ENCODE results near the gene KRT3. TPM values are rescaled to one million over a fixed set of nuclear protein-coding genes. Genes with fewer than 3 reads are reported as not detected.

KRT3 gene
- total and polyA plus RNA-seq, 5 donors from 2014 or later: not detected

DNA sequence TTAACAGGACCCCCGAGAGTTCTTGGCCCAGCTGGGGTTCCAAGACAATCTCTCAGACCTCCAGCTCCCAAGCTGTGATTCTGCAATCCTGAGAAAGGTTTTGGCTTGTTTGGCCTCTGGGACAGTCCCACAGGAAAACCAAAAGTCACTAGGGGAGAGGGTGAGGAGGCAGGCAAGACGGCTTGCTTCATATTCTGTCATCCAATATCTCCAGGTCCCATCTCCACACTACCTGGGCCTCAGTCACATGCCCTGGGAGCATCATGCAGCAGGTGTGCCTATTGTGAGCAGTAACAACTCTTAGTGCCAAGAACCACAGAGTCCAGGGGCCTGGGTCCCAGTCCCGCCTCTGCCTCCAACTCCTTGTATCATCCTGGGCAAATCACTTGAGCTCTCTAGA is 36.5 kb upstream of the KRT3 start:
- Histone ChIP-seq H3K36me3 (ENCODE audit: control insufficient read depth, insufficient read depth, low read length) (no peaks in the 10 kb centered on the region), H3K4me1 (ENCODE audit: control insufficient read depth, insufficient read depth, low read length, poor library complexity, severe bottlenecking) (no peaks in the 10 kb centered on the region), H3K9me3 (ENCODE audit: control insufficient read depth in 2 of 2, low read length in 2 of 2) (no peaks in the 10 kb centered on the region), H3K27me3 (ENCODE audit: control insufficient read depth, insufficient read depth, low read length) (peaks cover 2% of the 10 kb centered on the region), H3K4me3 (ENCODE audit: low read depth, low read length) (no peak overlapping the region), H3K27ac (ENCODE audit: insufficient read depth, low read length, poor library complexity, severe bottlenecking) (no peak overlapping the region)
- ATAC-seq (ENCODE audit: low read depth in 2 of 2) (no peak), DNase-seq (no peak)
- H3K9me3 Mint-ChIP-seq: peaks cover 0 to 2% (median 0%) of the 10 kb centered on the region in 7 donors
- no peak overlapping the region for H3K27ac Mint-ChIP-seq
- H3K27me3 Mint-ChIP-seq: peaks cover 5% of the 10 kb centered on the region
- peaks cover 0 to 6% (median 0%) of the 10 kb centered on the region in 4 donors for H3K4me1 Mint-ChIP-seq
- H3K4me3 Mint-ChIP-seq: no peak overlapping the region
- no peaks in the 10 kb centered on the region for H3K36me3 Mint-ChIP-seq

DNA sequence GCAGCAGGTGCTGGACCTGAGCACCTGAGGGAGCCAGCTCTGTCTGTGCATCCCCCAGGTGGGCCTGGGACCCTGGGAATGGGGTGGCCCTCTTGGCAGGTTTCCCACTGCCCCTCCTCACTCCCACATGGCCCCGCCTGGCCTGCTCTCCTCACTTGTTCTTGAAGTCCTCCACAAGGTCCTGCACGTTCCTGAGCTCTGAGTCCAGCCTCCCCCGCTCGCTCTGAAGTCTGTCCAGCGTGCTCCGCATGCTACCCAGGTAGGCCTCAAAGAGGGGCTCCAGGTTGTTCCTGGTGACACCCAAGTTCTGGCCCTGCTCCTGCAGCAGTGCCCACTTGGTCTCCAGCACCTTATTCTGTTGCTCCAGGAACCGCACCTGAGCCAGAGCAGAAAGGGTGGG is 35.3 kb upstream of the KRT3 start:
- Histone ChIP-seq H3K9me3 (ENCODE audit: control insufficient read depth in 2 of 2, low read length in 2 of 2) (no peaks in the 10 kb centered on the region), H3K4me3 (ENCODE audit: low read depth, low read length) (no peak overlapping the region), H3K27ac (ENCODE audit: insufficient read depth, low read length, poor library complexity, severe bottlenecking) (no peak overlapping the region), H3K36me3 (ENCODE audit: control insufficient read depth, insufficient read depth, low read length) (no peaks in the 10 kb centered on the region), H3K27me3 (ENCODE audit: control insufficient read depth, insufficient read depth, low read length) (no peaks in the 10 kb centered on the region), H3K4me1 (ENCODE audit: control insufficient read depth, insufficient read depth, low read length, poor library complexity, severe bottlenecking) (no peaks in the 10 kb centered on the region)
- DNase-seq (no peak), ATAC-seq (ENCODE audit: low read depth in 2 of 2) (no peak)
- Mint-ChIP-seq H3K36me3 (no peaks in the 10 kb centered on the region), H3K27ac (no peak overlapping the region), H3K4me3 (no peak overlapping the region), H3K9me3 (no peaks in the 10 kb centered on the region), H3K27me3 (peaks cover 5% of the 10 kb centered on the region), H3K4me1 (peaks cover 0 to 4% (median 0%) of the 10 kb centered on the region in 4 donors)

DNA sequence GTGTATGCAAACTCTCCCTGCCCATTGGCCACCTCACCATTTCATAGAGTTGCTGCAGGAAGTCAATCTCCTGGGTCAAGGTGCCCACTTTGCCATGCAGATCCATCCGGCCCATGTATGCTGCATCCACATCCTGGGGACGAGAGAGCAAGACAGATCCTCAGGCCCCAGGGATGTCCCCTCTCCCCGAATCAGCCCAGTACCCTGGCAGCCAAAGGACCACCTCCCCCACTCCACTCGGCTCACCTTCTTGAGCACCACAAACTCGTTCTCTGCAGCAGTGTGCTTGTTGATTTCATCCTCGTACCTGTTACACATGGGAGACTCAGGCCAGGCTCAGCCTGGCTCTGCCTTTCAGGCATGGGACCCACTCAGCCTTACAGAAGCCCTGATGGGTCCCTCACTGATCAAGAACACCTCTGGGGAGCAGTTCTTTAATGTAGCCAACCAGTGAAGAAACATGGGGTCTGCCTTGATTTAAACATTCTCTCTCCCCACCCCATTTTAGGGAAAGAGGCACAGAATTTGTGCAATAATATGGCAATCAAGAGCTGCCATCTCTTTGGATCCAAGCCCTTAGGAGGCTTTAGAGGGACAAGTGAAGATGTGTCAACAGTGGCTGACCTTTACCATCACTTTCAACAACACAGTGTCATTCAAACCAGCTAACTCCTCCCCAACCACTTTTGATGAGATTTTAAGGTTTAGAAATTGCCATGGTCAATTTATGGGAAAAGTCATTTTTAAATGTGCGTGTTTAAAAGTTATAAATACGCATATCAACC is 34.3 kb upstream of the KRT3 start:
- Histone ChIP-seq H3K27me3 (ENCODE audit: control insufficient read depth, insufficient read depth, low read length) (no peaks in the 10 kb centered on the region), H3K4me3 (ENCODE audit: low read depth, low read length) (no peak overlapping the region), H3K9me3 (ENCODE audit: control insufficient read depth in 2 of 2, low read length in 2 of 2) (no peaks in the 10 kb centered on the region), H3K4me1 (ENCODE audit: control insufficient read depth, insufficient read depth, low read length, poor library complexity, severe bottlenecking) (no peaks in the 10 kb centered on the region), H3K27ac (ENCODE audit: insufficient read depth, low read length, poor library complexity, severe bottlenecking) (no peak overlapping the region), H3K36me3 (ENCODE audit: control insufficient read depth, insufficient read depth, low read length) (no peaks in the 10 kb centered on the region)
- Mint-ChIP-seq H3K9me3 (peaks cover 0 to 2% (median 0%) of the 10 kb centered on the region in 7 donors), H3K27ac (peak overlapping the region in 1 of 3 donors; percentile 77), H3K36me3 (no peaks in the 10 kb centered on the region), H3K4me3 (no peak overlapping the region), H3K4me1 (no peaks in the 10 kb centered on the region), H3K27me3 (peaks cover 5% of the 10 kb centered on the region)
- no peak for ATAC-seq (ENCODE audit: low read depth in 2 of 2)
- DNase-seq: no peak

DNA sequence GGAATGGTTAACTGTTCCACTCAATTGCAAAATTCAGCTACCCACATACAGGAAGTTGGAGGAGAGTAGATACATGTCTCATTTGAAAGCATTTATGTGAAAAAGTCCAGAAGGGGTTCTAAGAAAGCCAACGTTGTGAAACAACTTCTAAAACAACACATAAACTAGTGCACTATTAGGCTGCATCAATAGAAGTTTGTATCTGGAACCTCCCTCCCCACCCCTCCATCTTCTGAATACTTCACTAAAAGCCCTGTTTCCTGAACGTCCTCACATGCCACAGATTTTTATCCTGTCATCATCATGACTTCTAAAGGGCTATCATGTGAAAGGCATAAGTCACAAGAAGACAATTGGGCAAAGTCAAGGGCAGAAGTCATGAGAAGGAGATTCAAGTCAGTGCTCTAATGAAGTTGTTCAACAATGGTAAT is 32.7 kb upstream of the KRT3 start:
- H3K27ac Mint-ChIP-seq: peak overlapping the region in 1 of 3 donors; percentile 13
- no peak overlapping the region for H3K4me3 ChIP-seq (ENCODE audit: low read depth, low read length)
- H3K9me3 Mint-ChIP-seq: peaks cover 0 to 2% (median 0%) of the 10 kb centered on the region in 7 donors
- ATAC-seq (ENCODE audit: low read depth in 2 of 2) (no peak), DNase-seq (no peak)
- H3K36me3 Mint-ChIP-seq: no peaks in the 10 kb centered on the region
- H3K4me1 ChIP-seq (ENCODE audit: control insufficient read depth, insufficient read depth, low read length, poor library complexity, severe bottlenecking): no peaks in the 10 kb centered on the region
- no peaks in the 10 kb centered on the region for H3K9me3 ChIP-seq (ENCODE audit: control insufficient read depth in 2 of 2, low read length in 2 of 2)
- H3K27ac ChIP-seq (ENCODE audit: insufficient read depth, low read length, poor library complexity, severe bottlenecking): no peak overlapping the region
- no peak overlapping the region for H3K4me3 Mint-ChIP-seq
- H3K36me3 ChIP-seq (ENCODE audit: control insufficient read depth, insufficient read depth, low read length): no peaks in the 10 kb centered on the region
- peaks cover 5% of the 10 kb centered on the region for H3K27me3 Mint-ChIP-seq
- H3K27me3 ChIP-seq (ENCODE audit: control insufficient read depth, insufficient read depth, low read length): no peaks in the 10 kb centered on the region
- H3K4me1 Mint-ChIP-seq: no peaks in the 10 kb centered on the region

DNA sequence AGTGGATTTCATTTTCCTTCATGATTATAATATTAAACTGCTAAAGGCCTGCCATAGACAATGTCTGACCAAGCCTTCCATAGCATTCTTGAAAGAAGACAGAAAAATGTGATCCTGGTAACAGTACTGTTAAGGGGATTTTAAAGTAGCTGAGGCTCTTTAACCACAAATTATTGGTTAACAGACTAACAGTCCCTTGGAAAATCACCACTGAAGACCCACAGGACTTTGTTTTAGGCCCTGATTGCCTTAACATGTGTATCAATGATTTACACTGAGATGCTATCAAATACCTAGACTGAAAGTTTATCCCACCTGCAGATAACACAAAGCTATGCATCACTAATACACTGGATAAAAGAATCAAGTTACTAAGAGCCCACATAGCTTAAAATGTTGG is 32.2 kb upstream of the KRT3 start:
- no peaks in the 10 kb centered on the region for H3K27me3 ChIP-seq (ENCODE audit: control insufficient read depth, insufficient read depth, low read length)
- Mint-ChIP-seq H3K27me3 (peaks cover 5% of the 10 kb centered on the region), H3K27ac (no peak overlapping the region), H3K36me3 (no peaks in the 10 kb centered on the region), H3K9me3 (peaks cover 0 to 2% (median 0%) of the 10 kb centered on the region in 7 donors), H3K4me1 (no peaks in the 10 kb centered on the region), H3K4me3 (no peak overlapping the region)
- DNase-seq (no peak), ATAC-seq (ENCODE audit: low read depth in 2 of 2) (no peak)
- H3K27ac ChIP-seq (ENCODE audit: insufficient read depth, low read length, poor library complexity, severe bottlenecking): no peak overlapping the region
- no peak overlapping the region for H3K4me3 ChIP-seq (ENCODE audit: low read depth, low read length)
- no peaks in the 10 kb centered on the region for H3K4me1 ChIP-seq (ENCODE audit: control insufficient read depth, insufficient read depth, low read length, poor library complexity, severe bottlenecking)
- H3K36me3 ChIP-seq (ENCODE audit: control insufficient read depth, insufficient read depth, low read length): no peaks in the 10 kb centered on the region
- H3K9me3 ChIP-seq (ENCODE audit: control insufficient read depth in 2 of 2, low read length in 2 of 2): no peaks in the 10 kb centered on the region

DNA sequence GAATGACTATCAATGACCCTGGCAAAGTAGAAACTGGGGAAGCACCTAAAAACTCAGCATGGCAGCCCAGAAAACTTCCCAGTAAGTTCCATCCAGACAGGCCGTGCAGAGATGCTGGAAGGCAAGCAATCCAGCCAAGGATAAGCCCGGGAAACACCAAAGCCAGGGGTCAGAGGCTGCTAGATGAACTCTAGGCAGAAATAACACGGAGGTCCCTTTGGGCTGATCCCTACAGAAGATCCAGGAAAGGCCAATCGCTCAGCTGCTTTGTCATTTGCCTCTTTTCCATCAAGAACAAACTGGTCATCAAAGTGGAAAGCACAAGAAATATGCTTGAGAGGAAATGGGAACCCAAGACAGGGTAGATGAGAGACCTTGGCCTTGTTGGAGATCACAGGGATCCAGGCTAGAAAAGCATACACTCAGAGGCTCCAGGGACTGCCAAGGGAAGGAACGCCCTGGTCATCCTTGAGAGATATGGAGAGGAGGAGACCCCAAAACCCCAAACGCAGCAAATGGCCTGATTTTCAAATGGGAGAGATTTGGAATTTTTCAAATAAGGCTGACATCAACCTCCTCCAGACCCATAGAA is 31.7 kb upstream of the KRT3 start:
- Mint-ChIP-seq H3K4me3 (no peak overlapping the region), H3K4me1 (no peaks in the 10 kb centered on the region), H3K36me3 (no peaks in the 10 kb centered on the region), H3K9me3 (peaks cover 0 to 2% (median 0%) of the 10 kb centered on the region in 7 donors), H3K27ac (no peak overlapping the region), H3K27me3 (peaks cover 5% of the 10 kb centered on the region)
- Histone ChIP-seq H3K36me3 (ENCODE audit: control insufficient read depth, insufficient read depth, low read length) (no peaks in the 10 kb centered on the region), H3K4me3 (ENCODE audit: low read depth, low read length) (no peak overlapping the region), H3K9me3 (ENCODE audit: control insufficient read depth in 2 of 2, low read length in 2 of 2) (no peaks in the 10 kb centered on the region), H3K4me1 (ENCODE audit: control insufficient read depth, insufficient read depth, low read length, poor library complexity, severe bottlenecking) (no peaks in the 10 kb centered on the region), H3K27ac (ENCODE audit: insufficient read depth, low read length, poor library complexity, severe bottlenecking) (no peak overlapping the region), H3K27me3 (ENCODE audit: control insufficient read depth, insufficient read depth, low read length) (no peaks in the 10 kb centered on the region)
- DNase-seq: no peak
- ATAC-seq (ENCODE audit: low read depth in 2 of 2): no peak

DNA sequence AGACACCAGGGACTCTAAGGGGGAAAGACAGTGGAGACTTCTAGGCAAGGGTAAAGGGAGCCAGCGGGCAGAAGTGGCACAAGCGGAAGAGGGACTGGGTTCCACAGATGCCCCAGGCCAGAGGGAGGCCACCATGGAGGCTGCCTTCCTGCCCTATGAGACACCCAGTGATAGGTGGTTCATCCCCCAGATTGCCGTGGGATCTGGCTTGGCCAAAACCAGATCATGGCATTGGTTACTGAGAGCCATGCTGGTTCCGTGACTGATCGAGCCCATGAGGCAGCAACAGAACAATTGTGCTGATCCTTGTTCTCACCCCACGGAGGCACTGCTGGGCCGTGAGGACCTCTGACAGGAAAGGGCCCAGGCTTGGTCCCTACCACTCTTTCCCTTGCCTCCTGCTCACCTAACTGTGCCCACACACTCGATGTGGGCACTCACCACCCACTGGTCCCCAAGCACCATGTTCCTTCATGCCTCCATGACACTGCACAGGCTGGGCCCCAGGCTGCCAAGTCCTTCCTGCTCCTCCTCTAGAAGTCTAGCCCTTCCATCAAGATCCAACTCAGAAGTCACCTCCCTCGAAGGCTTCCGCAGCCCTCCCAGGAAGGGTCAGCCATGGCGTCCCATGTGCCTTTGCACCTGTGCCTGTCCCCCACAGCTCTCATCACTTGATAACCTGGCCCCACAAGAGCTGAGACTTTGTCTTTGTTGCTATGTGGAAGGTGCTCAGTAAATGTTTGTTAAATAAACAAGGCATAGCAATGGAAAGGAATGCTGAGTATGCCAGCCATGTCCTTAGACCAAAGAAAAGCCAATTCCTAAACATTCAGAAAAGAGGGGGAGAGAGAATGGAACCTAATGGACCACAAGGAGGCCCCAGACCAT is 30.9 kb upstream of the KRT3 start:
- Histone ChIP-seq H3K4me3 (ENCODE audit: low read depth, low read length) (no peak overlapping the region), H3K4me1 (ENCODE audit: control insufficient read depth, insufficient read depth, low read length, poor library complexity, severe bottlenecking) (no peaks in the 10 kb centered on the region), H3K27ac (ENCODE audit: insufficient read depth, low read length, poor library complexity, severe bottlenecking) (no peak overlapping the region), H3K9me3 (ENCODE audit: control insufficient read depth in 2 of 2, low read length in 2 of 2) (no peaks in the 10 kb centered on the region), H3K27me3 (ENCODE audit: control insufficient read depth, insufficient read depth, low read length) (no peaks in the 10 kb centered on the region), H3K36me3 (ENCODE audit: control insufficient read depth, insufficient read depth, low read length) (no peaks in the 10 kb centered on the region)
- no peak for DNase-seq
- H3K4me3 Mint-ChIP-seq: no peak overlapping the region
- H3K9me3 Mint-ChIP-seq: peaks cover 0 to 2% (median 0%) of the 10 kb centered on the region in 7 donors
- H3K4me1 Mint-ChIP-seq: no peaks in the 10 kb centered on the region
- H3K27ac Mint-ChIP-seq: no peak overlapping the region
- H3K36me3 Mint-ChIP-seq: no peaks in the 10 kb centered on the region
- H3K27me3 Mint-ChIP-seq: peaks cover 5% of the 10 kb centered on the region
- no peak for ATAC-seq (ENCODE audit: low read depth in 2 of 2)
